GM21723 (cell line): ENCODE data around the gene GNLY.

Experiments used
- ATAC-seq: cut with Tn5 transposase; IDR thresholded peaks from one replicate; pipeline ENCODE4 v1.9.1; 2021; ENCODE audit warnings: mild to moderate bottlenecking, moderate library complexity; ENCODE audit not compliant: unreplicated experiment

The GNLY gene

GRCh38 chr2:85723707-85724360 is 29.7 kb downstream of the GNLY start:
- no peak for ATAC-seq

GRCh38 chr2:85724731-85725181 is 30.6 kb downstream of the GNLY start:
- no peak for ATAC-seq

DNA sequence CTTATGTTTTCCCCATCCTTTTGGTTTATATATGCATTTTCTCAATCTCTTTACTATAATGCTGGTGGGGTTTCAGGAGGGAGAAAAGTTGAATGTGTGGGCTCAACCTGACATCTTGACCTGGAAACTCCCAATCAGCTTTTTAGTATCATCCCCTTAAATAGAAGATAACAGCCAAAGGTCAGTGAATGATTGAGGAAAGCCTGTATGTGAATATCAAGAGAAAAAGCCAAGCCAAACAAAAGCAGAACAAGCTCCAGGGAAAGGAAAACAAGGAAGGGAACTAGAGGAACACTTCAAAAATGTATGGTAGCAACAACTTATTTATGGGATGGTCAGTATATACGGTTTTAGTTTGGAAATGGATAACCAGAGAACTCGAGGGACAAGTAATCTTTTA is 31.3 kb downstream of the GNLY start:
- no peak for ATAC-seq

GRCh38 chr2:85727798-85728197 is 33.6 kb downstream of the GNLY start:
- ATAC-seq: no peak

DNA sequence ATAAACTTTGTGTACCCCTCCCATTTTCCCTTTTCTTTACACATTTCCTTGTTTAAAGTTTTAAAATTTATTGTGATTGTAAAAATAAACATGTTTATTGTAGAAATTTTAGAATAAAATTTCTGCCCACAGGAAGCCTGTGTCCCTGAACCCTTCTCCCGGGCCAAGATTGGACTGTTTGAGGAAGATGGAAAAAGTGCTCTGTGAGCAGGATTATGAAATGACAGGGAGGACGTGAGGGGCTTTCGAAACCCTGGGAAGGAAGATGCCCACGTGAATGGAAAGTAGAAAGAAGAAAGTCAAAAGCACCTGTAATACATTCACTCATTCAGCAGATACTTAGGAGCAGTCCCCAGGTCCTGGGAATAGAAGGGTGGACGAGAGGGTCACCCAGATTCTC is 34.2 kb downstream of the GNLY start:
- no peak for ATAC-seq

DNA sequence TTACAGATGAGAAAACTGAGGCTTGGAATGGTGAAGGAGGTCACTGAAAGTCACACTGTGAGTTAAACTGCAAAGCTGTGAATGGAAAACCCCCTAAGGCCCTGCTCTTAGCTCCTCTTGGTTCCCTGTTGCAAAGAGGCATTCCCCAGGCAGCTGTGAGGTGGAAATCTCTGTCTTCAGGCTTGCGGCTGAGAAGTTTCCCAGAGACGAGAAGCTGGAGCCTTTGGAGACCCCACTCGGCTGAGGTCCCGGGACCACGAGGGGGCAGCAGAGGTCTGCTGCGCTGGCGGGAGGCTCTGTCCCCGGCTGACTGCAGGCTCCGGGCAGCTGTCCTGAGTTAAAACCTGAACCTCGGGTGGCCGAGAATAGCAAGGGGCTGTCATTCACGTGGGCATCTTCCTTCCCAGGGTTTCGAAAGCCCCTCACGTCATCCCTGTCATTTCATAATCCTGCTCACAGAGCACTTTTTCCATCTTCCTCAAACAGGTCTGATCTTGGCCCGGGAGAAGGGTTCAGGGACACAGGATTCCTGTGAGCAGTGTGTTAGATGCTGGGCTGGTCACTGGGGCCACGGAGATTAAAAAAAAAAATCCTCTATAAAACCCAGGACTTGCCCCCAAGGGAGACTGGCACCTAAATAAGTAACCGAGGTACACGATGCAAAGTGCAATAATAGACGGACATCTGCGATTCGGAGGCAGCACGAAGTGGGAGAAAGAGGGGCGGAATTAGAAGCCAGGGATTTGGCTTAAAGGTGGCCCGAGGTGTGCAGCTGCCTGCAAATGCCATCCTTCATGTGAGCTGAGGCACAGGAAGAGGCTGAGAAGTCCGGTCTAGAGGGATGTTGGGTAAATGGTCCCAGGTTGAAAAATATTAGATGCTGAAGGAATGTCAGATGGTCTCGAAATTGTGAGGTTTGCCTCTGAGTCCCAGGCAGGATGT is 35.0 kb downstream of the GNLY start:
- peak; percentile 70 for ATAC-seq

- ATAC-seq: no peak
Measured at GRCh38 chr2:85729825-85730510, 35.8 kb downstream of the GNLY start.

GRCh38 chr2:85730686-85731230 is 36.6 kb downstream of the GNLY start:
- no peak for ATAC-seq

DNA sequence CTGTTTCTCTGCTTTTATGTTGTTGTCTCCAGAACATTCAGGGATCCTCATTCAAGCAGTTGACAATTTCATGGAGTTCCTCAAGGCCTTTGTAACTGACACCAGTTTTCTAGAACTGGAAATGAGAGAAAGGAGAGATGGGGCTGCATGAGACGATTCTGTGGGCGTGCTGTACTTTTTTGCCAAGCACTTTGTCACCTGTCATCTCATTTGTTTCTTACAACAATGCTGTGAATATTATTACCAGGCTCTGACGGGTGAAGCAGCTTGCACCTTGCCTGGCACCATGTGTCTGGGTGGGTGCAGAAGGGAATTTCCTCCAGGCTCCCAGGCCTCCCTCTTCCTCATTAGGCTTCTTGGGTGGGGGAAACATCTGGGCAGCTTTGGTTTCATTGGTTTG is 37.4 kb downstream of the GNLY start:
- ATAC-seq: no peak

GRCh38 chr2:85732467-85733120 is 38.4 kb downstream of the GNLY start:
- ATAC-seq: no peak

- ATAC-seq: no peak
Measured at GRCh38 chr2:85733121-85733960, 39.2 kb downstream of the GNLY start.

DNA sequence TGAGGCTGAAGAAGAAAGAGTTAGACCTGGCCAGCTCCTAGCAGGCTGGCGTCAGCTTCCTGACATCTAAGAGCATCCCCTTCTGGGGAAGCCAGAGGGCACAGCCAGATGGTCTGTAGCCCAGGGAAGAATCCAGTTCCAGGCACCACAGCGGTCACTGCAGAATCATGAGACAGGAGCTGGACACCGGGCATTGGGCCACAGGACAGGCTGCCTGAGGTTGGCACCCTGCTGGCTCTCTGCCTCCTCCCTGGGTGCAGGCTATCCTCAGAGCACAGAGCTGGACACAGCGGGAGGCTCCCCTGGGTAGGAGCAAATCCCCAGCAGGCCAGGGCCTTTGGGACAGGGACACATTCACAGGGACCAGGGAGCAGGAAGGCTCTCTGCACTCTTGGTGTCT is 39.9 kb downstream of the GNLY start:
- no peak for ATAC-seq

GRCh38 chr2:85734942-85735608 is 40.9 kb downstream of the GNLY start:
- ATAC-seq: no peak

- no peak for ATAC-seq
Measured at GRCh38 chr2:85735691-85736090, 41.5 kb downstream of the GNLY start.

GRCh38 chr2:85736456-85737355 is 42.5 kb downstream of the GNLY start:
- no peak for ATAC-seq

- no peak for ATAC-seq
Measured at GRCh38 chr2:85737481-85737880, 43.3 kb downstream of the GNLY start.

DNA sequence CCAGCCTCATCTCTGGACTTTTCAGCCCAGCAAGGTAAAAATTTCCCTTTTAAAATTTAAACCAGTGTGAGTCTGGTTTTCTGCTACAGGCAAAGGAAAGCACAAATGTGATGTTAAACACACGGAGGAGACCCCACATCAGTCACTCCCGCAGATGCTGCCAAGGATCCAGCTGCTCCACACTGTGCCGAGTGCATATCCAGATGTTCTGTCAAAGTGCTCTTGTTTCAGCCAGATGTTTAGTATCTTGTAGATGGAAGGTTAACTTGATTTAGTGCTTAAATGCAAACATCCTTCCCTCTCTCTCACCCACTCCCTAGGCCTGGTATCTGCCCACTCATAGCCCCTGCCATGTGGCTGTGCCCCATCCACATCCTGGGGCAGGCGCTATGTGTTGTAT is 43.8 kb downstream of the GNLY start:
- ATAC-seq: no peak

GRCh38 chr2:85740193-85740592 is 46.0 kb downstream of the GNLY start:
- no peak for ATAC-seq
